ENCODE results near the gene SORL1.

Gene SORL1

GRCh38 chr11:121544956-121545355 lies 92.8 kb downstream of the SORL1 start:
- DNase-seq: no peak

GRCh38 chr11:121547574-121547973 lies 95.5 kb downstream of the SORL1 start:
- DNase-seq: no peak

- DNase-seq: no peak
Measured at GRCh38 chr11:121550247-121551030, 98.3 kb downstream of the SORL1 start.

- DNase-seq: no peak
Measured at GRCh38 chr11:121551463-121551862, 99.3 kb downstream of the SORL1 start.

- DNase-seq: no peak
Measured at GRCh38 chr11:121552154-121552553, 100.0 kb downstream of the SORL1 start.

GRCh38 chr11:121552644-121553043 lies 100.5 kb downstream of the SORL1 start:
- no peak for DNase-seq

- DNase-seq: no peak
Measured at GRCh38 chr11:121553389-121553788, 101.3 kb downstream of the SORL1 start.

- no peak for DNase-seq
Measured at GRCh38 chr11:121553806-121554205, 101.7 kb downstream of the SORL1 start.

GRCh38 chr11:121554552-121554951 lies 102.4 kb downstream of the SORL1 start:
- no peak for DNase-seq

GRCh38 chr11:121555121-121555520 lies 103.0 kb downstream of the SORL1 start:
- DNase-seq: no peak

- DNase-seq: no peak
Measured at GRCh38 chr11:121556937-121557336, 104.8 kb downstream of the SORL1 start.

- DNase-seq: no peak
Measured at GRCh38 chr11:121557348-121557747, 105.2 kb downstream of the SORL1 start.

GRCh38 chr11:121559606-121560200 lies 107.6 kb downstream of the SORL1 start:
- no peak for DNase-seq

GRCh38 chr11:121560236-121560635 lies 108.1 kb downstream of the SORL1 start:
- no peak for DNase-seq

GRCh38 chr11:121561240-121561639 lies 109.1 kb downstream of the SORL1 start:
- no peak for DNase-seq

GRCh38 chr11:121561716-121562115 lies 109.6 kb downstream of the SORL1 start:
- no peak for DNase-seq

GRCh38 chr11:121563003-121563402 lies 110.9 kb downstream of the SORL1 start:
- no peak for DNase-seq

GRCh38 chr11:121563900-121564822 lies 112.0 kb downstream of the SORL1 start:
- no peak for DNase-seq

GRCh38 chr11:121564948-121565684 lies 113.0 kb downstream of the SORL1 start:
- no peak for DNase-seq

GRCh38 chr11:121566279-121567168 lies 114.4 kb downstream of the SORL1 start:
- DNase-seq: no peak

- DNase-seq: no peak
Measured at GRCh38 chr11:121567995-121568394, 115.9 kb downstream of the SORL1 start.

All from activated CD8-positive, alpha-beta memory T cell treated with anti-CD3 and anti-CD28 coated beads, Interleukin-2, amount 50 U/mL, for 48 hours (primary cell).